Activated T-cell treated with anti-CD3 and anti-CD28 coated beads, Interleukin-2, amount 50 U/mL, for 24 hours (primary cell): ENCODE data around the gene AQP7.
"Not testable (repeated sequence)": the region's sequence is repeated elsewhere in the genome, so short reads cannot be mapped to it uniquely, and the experiment has no call there.

Experiments used
- DNase-seq: peaks from one replicate; pipeline ENCODE4 v3.0.0-alpha.2; 2020
- H3K27ac Mint-ChIP-seq: 2 replicates; pipeline ENCODE4 v1.8.0; 2020; ENCODE audit warnings: mild to moderate bottlenecking, mixed read lengths
- H3K27me3 Mint-ChIP-seq: 2 replicates; pipeline ENCODE4 v1.8.0; 2020; ENCODE audit warnings: mixed read lengths
- H3K36me3 Mint-ChIP-seq: 2 replicates; pipeline ENCODE4 v1.8.0; 2020; ENCODE audit warnings: low read depth, mixed read lengths
- H3K4me1 Mint-ChIP-seq: 2 replicates; pipeline ENCODE4 v1.8.0; 2020; ENCODE audit warnings: low read depth, mixed read lengths
- H3K4me3 Mint-ChIP-seq: 2 replicates; pipeline ENCODE4 v1.8.0; 2020; ENCODE audit warnings: mild to moderate bottlenecking, moderate library complexity, mixed read lengths
- H3K9me3 Mint-ChIP-seq: 2 replicates; pipeline ENCODE4 v1.8.0; 2020; ENCODE audit warnings: mixed read lengths

The AQP7 gene

GRCh38 chr9:33378121-33378795 lies 24.1 kb downstream of the AQP7 start:
- no peak overlapping the region for H3K27ac Mint-ChIP-seq
- H3K4me3 Mint-ChIP-seq = no peak overlapping the region
- H3K36me3 Mint-ChIP-seq = peaks cover 9% of the 10 kb centered on the region
- no peaks in the 10 kb centered on the region for H3K27me3 Mint-ChIP-seq
- no peaks in the 10 kb centered on the region for H3K9me3 Mint-ChIP-seq
- no peak for DNase-seq
- H3K4me1 Mint-ChIP-seq = peaks cover 8% of the 10 kb centered on the region

DNA sequence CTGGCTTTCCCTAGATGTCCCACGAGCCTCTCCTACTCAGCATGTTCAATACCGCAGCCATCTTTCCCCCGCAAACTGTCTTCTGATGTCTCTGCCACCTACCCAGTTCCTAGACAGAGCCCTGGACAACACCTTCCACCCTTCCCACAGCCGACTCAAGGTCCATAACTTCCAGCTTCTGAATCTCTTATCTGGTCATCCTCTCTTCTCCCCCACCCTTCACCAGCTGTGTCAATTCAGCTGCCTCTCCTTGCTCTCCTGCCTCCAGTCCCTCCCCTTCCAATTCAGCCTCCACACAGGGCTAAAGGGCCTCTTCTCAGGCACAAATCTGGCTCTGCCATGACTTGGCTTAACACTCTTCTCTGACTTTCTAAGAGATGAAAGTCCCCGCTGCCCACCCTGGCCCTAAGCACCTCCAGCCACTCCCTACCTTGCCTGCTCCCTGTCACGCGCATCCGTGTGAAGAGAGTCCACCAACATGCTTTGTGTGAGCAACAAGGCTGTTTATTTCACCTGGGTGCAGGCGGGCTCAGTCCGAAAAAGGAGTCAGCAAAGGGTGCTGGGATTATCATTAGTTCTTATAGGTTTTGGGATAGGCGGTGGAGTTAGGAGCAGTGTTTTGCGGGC lies 25.2 kb downstream of the AQP7 start:
- DNase-seq = no peak
- peak overlapping the region; percentile 23 for H3K27ac Mint-ChIP-seq
- H3K9me3 Mint-ChIP-seq = no peaks in the 10 kb centered on the region
- H3K27me3 Mint-ChIP-seq = no peaks in the 10 kb centered on the region
- peaks cover 12% of the 10 kb centered on the region for H3K36me3 Mint-ChIP-seq
- H3K4me1 Mint-ChIP-seq = peaks cover 8% of the 10 kb centered on the region
- no peak overlapping the region for H3K4me3 Mint-ChIP-seq

DNA sequence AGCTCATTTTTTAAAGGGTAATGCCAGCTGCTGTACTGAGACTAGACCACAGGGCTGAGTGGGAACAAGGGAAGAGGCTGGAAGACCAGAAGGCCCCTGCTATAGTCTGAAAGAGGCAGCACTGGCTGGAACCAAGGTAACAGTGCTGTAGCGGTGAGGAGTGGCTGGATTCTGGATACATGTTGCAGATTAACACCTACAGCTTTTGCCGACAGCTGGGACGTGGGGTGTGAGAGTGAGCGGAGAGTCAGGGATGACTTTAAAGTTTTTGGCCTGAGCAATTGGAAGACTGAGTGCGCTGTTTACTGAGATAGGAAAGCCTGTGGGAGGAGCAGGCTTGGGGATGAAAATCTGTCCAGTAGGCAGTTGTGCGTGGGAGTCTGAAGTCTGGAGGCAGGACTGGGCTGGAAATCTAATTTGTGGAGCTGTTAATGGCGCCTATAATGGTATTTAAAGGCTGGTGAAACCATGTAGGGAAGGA lies 26.5 kb downstream of the AQP7 start:
- DNase-seq = no peak
- Mint-ChIP-seq H3K27ac (peak overlapping the region; percentile 34), H3K36me3 (peaks cover 26% of the 10 kb centered on the region), H3K4me3 (no peak overlapping the region), H3K9me3 (no peaks in the 10 kb centered on the region), H3K27me3 (no peaks in the 10 kb centered on the region), H3K4me1 (peaks cover 8% of the 10 kb centered on the region)

DNA sequence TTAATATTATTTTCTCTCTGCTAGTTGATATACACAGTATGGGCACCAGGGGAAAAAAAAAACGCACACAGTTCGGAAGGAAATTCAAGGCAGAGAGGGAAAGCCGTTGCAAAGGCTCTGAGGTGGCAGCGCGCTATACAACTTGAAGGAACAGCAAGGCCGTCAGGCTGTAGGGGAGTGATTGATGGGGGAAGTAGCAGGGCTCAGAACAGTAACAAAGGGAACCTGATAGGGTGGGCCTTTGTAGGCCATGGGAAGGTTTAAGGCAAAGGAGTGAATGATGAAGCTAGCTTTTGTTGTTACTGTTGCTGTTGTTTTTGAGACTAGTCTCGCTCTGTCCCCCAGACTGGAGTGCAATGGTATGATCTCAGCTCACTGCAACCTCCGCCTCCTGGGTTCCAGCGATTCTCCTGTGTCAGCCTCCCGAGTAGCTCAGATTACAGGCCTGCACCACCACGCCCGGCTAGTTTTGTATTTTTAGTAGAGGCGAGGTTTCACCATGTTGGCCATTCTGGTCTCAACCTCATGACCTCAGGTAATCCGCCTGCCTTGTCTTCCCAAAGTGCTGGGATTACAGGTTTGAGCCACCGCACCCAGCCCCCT lies 27.0 kb downstream of the AQP7 start:
- Mint-ChIP-seq H3K27ac (no peak overlapping the region), H3K9me3 (no peaks in the 10 kb centered on the region), H3K36me3 (peaks cover 31% of the 10 kb centered on the region), H3K4me1 (peaks cover 8% of the 10 kb centered on the region), H3K4me3 (no peak overlapping the region), H3K27me3 (no peaks in the 10 kb centered on the region)
- no peak for DNase-seq

DNA sequence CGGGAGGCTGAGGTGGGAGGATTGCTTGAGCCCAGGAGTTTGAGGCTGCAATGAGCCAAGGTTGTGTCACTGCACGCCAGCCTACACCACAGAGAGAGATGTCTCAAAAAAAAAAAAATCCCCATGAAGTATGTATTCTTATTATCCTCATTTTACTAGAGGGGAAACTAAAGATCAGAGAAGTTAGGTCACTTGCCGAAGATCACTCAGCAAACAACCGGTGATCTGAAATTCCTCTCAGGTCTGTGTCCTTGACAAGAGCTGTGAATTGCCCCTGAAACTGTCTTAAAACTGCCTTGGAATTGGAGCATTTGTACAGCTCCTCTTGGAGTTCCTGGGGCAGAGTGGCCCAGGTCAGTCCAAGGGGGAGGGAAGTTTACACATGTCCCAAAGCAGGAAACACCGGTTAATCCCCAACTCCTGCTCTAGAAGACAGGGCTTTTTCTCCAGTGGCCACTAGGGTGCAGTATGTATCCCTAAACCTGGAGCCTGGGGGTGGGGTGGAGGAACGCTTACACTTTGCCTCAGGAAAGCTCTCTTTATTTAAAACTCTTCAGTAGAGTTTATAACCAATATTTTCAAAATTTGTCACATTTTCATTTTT lies 27.6 kb downstream of the AQP7 start:
- Mint-ChIP-seq H3K9me3 (no peaks in the 10 kb centered on the region), H3K27me3 (no peaks in the 10 kb centered on the region), H3K36me3 (peaks cover 37% of the 10 kb centered on the region), H3K27ac (no peak overlapping the region), H3K4me1 (peaks cover 8% of the 10 kb centered on the region), H3K4me3 (no peak overlapping the region)
- DNase-seq = peak; percentile 65

- no peak for DNase-seq
- Mint-ChIP-seq H3K4me3 (no peak overlapping the region), H3K9me3 (no peaks in the 10 kb centered on the region), H3K4me1 (peaks cover 8% of the 10 kb centered on the region), H3K36me3 (peaks cover 43% of the 10 kb centered on the region), H3K27ac (peak overlapping the region; percentile 56), H3K27me3 (no peaks in the 10 kb centered on the region)
Measured at GRCh38 chr9:33374190-33374589, 28.2 kb downstream of the AQP7 start.

DNA sequence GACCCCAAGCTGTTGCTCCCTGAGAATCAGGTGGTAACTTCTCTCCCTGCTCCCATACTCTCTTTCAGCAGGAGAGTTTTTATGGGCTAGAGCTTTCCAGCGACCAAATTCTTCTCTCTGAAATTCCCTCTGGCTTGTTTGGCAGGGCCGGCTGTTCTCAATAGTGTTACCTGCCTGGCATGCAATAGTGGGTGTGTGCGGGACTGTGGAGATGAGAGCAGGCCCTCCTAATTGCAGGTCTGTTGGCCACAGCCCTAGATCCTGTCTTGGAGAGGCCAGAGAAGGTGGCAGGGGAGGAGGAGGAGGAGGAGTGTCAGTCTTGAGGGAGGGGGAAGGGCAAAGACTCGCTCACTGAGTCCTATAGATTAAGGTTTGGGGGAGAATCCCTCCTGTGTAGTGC lies 29.5 kb downstream of the AQP7 start:
- Mint-ChIP-seq H3K27ac (no peak overlapping the region), H3K4me1 (peaks cover 8% of the 10 kb centered on the region), H3K27me3 (no peaks in the 10 kb centered on the region), H3K36me3 (peaks cover 54% of the 10 kb centered on the region), H3K4me3 (no peak overlapping the region), H3K9me3 (no peaks in the 10 kb centered on the region)
- no peak for DNase-seq

- Mint-ChIP-seq H3K27ac (peak overlapping the region; percentile 61), H3K4me3 (no peak overlapping the region), H3K4me1 (no peaks in the 10 kb centered on the region), H3K27me3 (no peaks in the 10 kb centered on the region), H3K36me3 (peaks cover 91% of the 10 kb centered on the region), H3K9me3 (no peaks in the 10 kb centered on the region)
- no peak for DNase-seq
Measured at GRCh38 chr9:33366979-33367480, 35.3 kb downstream of the AQP7 start.

GRCh38 chr9:33364814-33365213 lies 37.6 kb downstream of the AQP7 start:
- not testable (repeated sequence) for H3K9me3 Mint-ChIP-seq, H3K27me3 Mint-ChIP-seq, H3K27ac Mint-ChIP-seq, DNase-seq, H3K4me1 Mint-ChIP-seq, H3K4me3 Mint-ChIP-seq
- H3K36me3 Mint-ChIP-seq = peaks cover 86% of the 10 kb centered on the region

DNA sequence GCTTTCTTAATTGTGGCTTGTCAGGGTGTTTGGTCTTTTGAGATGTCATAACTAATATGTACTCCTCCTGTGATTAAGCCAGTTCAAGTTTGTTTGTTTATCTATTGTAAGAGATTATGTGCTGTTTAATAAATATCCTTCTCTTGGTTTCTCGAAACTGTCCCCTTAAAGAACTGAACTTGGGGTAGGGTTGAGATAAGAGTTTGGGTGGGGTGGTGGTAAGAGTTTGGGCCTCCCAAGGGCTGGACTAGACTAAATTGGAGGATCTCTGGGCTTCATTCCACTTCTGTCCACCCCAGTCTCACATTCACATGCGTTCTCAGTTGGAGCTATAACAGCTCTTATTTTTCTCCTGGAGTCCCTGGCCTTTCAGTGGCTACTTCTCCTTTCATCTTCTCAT lies 38.2 kb downstream of the AQP7 start:
- Mint-ChIP-seq H3K27me3 (no peaks in the 10 kb centered on the region), H3K27ac (peak overlapping the region; percentile 15), H3K9me3 (no peaks in the 10 kb centered on the region), H3K4me1 (no peaks in the 10 kb centered on the region), H3K4me3 (no peak overlapping the region), H3K36me3 (peaks cover 85% of the 10 kb centered on the region)
- no peak for DNase-seq

DNA sequence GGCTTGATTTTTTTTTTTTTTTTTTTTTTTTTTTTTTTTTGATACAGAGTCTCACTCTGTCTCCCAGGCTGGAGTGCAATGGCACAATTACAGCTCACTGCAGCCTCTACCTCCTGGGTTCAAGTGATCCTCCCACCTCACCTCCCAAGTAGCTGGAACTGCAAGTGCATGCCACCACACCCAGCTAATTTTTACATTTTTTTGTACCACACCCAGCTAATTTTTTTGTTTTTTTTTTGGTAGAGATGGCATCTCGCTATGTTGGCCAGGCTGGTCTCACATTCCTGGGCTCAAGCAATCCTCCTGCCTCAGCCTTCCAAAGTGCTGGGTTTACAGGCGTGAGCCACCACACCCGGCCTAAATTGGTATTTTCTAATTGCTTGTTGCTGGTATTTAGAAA lies 43.7 kb downstream of the AQP7 start:
- H3K27ac Mint-ChIP-seq, H3K27me3 Mint-ChIP-seq, DNase-seq, H3K4me3 Mint-ChIP-seq, H3K9me3 Mint-ChIP-seq, H3K4me1 Mint-ChIP-seq: not testable (repeated sequence)
- peaks cover 76% of the 10 kb centered on the region for H3K36me3 Mint-ChIP-seq

GRCh38 chr9:33355933-33356332 lies 46.4 kb downstream of the AQP7 start:
- Mint-ChIP-seq H3K4me1 (no peaks in the 10 kb centered on the region), H3K9me3 (no peaks in the 10 kb centered on the region), H3K27me3 (no peaks in the 10 kb centered on the region), H3K27ac (no peak overlapping the region), H3K4me3 (no peak overlapping the region), H3K36me3 (peaks cover 85% of the 10 kb centered on the region)
- no peak for DNase-seq

DNA sequence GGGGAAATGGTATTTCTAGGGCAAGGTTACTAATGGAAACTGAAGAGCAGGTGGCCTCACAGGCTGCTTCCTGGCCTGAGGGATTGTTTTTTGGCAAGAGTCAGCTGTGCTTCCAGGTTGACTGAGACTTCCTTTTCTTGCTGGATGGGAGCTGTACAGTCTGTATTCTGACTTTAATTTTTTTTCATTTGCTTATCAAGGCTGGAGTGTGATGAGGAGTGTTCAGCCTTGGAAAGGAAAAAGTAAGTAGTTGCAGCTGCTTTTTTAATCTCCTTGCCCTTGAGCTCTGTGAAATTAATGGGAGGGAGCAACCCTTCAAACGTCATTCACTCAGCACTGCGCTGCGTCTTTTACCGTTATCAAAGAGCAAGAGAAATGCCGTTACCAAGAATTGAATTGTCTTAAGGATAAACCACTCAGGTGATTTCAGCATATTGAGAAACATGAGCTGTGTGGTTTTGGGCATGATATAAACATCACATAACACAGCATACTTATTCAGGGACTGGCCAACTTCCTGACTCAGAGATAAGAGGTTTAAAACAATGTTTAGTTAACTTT lies 47.6 kb downstream of the AQP7 start:
- H3K4me1 Mint-ChIP-seq = no peaks in the 10 kb centered on the region
- no peaks in the 10 kb centered on the region for H3K9me3 Mint-ChIP-seq
- H3K36me3 Mint-ChIP-seq = peaks cover 81% of the 10 kb centered on the region
- H3K4me3 Mint-ChIP-seq = no peak overlapping the region
- H3K27ac Mint-ChIP-seq = peak overlapping the region; percentile 67
- H3K27me3 Mint-ChIP-seq = no peaks in the 10 kb centered on the region
- DNase-seq = no peak

DNA sequence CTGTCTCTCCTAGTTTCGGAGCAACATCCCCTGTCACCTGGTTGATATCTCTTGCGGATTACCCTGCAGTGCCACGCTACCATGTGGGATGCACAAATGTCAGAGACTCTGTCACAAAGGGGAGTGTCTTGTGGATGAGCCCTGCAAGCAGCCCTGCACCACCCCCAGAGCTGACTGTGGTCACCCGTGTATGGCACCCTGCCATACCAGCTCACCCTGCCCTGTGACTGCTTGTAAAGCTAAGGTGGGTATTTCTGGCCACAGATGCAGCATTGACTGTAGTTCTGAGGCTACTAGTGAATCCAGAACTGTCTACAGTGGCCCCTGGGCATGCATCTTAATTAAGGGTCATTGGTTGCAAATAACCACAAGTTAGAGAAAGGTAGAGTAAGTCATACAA lies 50.8 kb downstream of the AQP7 start:
- no peak for DNase-seq
- Mint-ChIP-seq H3K9me3 (no peaks in the 10 kb centered on the region), H3K27ac (peak overlapping the region; percentile 44), H3K4me3 (no peak overlapping the region), H3K27me3 (no peaks in the 10 kb centered on the region), H3K4me1 (no peaks in the 10 kb centered on the region), H3K36me3 (peaks cover 90% of the 10 kb centered on the region)
